Endometrial microvascular endothelial cells (primary cell): ENCODE results near the gene PCSK9. TPM values are rescaled to one million over a fixed set of nuclear protein-coding genes. Genes with fewer than 3 reads are reported as not detected.
"Not testable (repeated sequence)": the region's sequence is repeated elsewhere in the genome, so short reads cannot be mapped to it uniquely, and the experiment has no call there.

Source experiments
- in situ Hi-C: cut with HindIII; loops from 2 replicates; pipeline ENCODE4 v1.10.0; 2017; ENCODE audit warnings: low sequenced_read_pairs, low pct_unique_long_range_greater_than_20kb; ENCODE audit errors: inconsistent ontology term
- total RNA-seq: library from RNA; depleted of rRNA; stranded (reverse); fragments of >200 nt; gene quantifications from one replicate; pipeline ENCODE4 v1.2.3, GENCODE V29; 2015; ENCODE audit errors: inconsistent ontology term

Gene PCSK9
- total RNA-seq, 1 donor from 2014 or later = not detected

GRCh38 chr1:55103891-55104290, 64.5 kb downstream of the PCSK9 start:
- in situ Hi-C loops = no loop called here

- in situ Hi-C loops = no loop called here
Observed at GRCh38 chr1:55107101-55107500, 67.8 kb downstream of the PCSK9 start.

- in situ Hi-C loops = not testable (repeated sequence)
Observed at GRCh38 chr1:55109005-55109404, 69.7 kb downstream of the PCSK9 start.

Other genes starting within 250 kb of the PCSK9 start
- not detected for gene TTC22, start 238.2 kb upstream of the PCSK9 start, total RNA-seq
- 55.3 TPM for gene DHCR24, start 152.4 kb upstream of the PCSK9 start, total RNA-seq
- gene TMEM61, start 58.9 kb upstream of the PCSK9 start, total RNA-seq = not detected
- gene BSND, start 40.6 kb upstream of the PCSK9 start, total RNA-seq = not detected
- 22.5 TPM for gene USP24, start 175.8 kb downstream of the PCSK9 start, total RNA-seq